Measurements from ENCODE around the gene PAK4.
"Not testable (repeated sequence)": the region's sequence is repeated elsewhere in the genome, so short reads cannot be mapped to it uniquely, and the experiment has no call there.

The PAK4 gene

GRCh38 chr19:39100500-39101166, 25.0 kb upstream of the PAK4 start:
- no peak for DNase-seq (ENCODE audit: low read depth in 2 of 2)

DNA sequence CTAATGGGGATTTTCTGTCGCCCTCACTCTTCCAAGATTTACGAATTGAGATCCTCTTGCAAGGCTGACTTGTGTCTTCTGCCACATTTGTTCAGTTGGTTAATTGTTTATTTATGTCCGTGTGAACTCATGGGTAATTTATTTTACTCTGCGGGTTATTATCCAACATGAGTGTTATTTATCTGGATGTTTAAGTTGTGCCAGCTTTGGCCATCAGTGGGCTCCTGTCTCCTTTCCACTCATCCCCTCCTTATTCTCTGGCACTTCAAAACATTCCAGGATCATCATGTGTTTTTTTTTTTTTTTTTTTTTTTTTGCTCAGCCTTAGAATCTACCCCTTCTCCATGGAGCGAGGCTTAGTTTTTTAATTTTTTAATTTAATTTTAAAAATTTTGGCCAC, 22.4 kb upstream of the PAK4 start:
- DNase-seq (ENCODE audit: low read depth in 2 of 2) = no peak

- DNase-seq (ENCODE audit: low read depth in 2 of 2) = no peak
Observed at GRCh38 chr19:39104186-39104596, 21.4 kb upstream of the PAK4 start.

DNA sequence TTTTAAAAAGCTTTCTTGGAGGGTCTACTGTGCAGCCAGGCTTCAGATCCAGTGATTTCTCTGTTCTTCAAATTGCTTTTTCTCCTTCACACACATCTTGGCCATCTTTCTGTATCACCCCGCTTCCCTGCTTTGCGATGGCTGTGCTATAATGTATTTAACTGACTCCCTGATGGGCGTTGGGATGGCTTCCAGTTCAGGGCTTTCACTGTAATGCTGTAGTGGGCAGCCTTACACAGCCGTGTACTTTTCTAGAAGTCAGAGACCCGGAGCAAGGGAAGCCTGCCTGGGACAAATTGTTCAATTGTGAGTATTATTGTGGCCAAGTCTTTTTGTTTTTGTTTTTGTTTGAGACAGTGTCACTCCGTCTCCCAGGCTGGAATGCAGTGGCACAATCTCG, 19.4 kb upstream of the PAK4 start:
- no peak for DNase-seq (ENCODE audit: low read depth in 2 of 2)

DNA sequence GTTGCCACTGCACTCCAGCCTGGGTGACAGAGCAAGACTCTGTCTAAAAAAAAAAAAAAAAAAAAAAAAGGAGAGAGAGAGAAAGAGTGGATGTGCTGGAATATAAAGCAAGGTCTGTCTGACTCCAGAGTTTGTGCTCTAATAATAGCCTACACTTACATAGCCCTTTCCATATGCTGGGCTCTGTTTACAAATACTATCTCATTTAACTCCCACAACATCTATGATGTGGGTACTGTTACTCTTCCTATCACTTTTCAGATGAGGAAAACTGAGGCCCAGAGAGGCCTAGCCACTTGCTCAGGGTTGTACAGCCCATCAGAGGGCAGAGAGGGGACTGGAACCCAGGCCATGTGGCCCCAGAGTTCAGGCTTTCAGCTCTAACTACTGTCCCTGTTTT, 15.9 kb upstream of the PAK4 start:
- no peak for DNase-seq (ENCODE audit: low read depth in 2 of 2)

DNA sequence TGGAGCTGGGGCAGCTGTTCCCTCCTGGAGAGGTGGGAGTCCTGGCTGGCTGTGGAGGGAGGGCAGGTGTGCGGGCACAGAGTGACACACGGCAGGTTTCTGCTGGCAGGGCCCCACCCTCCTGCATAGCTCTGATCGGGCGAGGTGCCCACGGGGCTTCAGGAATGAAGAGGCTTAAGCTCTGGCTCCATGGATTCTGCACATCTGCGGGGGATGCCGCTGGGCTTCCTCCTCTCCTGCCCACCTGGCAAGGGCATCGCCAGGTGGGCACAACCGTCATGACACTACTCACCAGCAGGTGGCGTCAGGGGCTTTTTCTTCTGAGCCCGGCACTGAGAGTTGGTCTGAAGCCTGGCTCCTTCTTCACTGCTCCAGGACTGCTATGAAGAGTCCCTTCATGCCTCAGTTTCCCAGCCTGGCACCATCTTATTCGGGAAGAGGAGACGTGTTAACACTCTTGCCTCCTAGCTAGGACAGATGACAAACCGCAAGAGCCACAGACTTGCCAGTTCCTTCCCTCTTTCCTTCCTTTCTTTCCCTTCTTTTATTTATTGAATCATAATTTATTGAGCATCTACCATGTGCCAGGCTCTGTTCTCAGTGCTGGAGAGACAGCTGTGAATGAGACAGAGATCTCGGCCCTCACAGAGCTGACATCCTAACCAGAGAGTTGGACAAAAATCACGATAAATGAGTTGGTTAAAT, 15.2 kb upstream of the PAK4 start:
- peak; percentile 55 to 73 for DNase-seq (ENCODE audit: low read depth in 2 of 2)

- DNase-seq (ENCODE audit: low read depth in 2 of 2) = no peak
Observed at GRCh38 chr19:39111593-39112199, 13.9 kb upstream of the PAK4 start.

DNA sequence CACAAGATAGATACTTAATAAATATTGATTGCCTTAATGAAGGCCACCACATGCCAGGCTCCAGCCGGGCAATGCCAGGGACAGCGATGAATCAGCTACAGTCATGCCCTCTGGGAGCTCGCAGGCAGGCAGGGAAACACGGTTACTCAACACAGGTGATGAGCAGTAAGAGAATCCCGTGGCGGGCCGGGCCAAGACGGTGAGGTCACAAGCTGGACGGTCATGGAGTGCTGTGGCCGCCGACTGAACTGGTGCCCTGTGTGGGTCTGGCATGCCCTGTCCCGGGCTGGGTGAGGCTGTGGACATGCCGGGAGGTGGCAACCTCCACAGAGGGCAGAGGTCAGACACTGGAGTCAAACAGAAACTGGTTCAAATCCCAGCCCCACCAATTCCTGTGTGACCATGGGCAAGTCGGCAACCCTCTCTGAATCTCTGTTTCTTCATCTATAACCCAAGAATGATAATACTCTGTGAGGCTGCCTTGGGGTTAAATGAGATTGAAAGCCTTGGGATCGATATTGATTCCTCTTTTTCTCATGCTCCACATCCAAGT, 13.2 kb upstream of the PAK4 start:
- DNase-seq (ENCODE audit: low read depth in 2 of 2) = no peak

DNA sequence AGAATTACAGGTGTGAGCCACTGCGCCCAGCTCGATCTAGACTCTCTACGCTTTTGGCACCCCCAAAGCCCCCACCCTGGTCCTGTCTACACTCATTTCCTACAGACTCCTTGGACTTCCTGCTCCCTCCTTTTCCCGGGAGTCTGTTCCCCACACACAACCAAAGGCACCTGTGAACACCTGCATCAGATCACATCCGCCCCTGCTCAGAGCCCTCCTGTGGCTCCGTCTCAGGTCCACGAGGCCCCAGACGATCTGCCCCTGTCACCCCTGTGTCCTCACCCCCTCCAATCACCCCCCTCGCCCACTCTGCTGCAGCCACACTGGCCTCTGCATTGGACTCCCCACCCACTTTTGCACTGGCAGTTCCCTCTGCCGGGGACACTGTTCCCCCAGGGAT, 12.4 kb upstream of the PAK4 start:
- DNase-seq (ENCODE audit: low read depth in 2 of 2) = no peak

- no peak for DNase-seq (ENCODE audit: low read depth in 2 of 2)
Observed at GRCh38 chr19:39115105-39115847, 10.3 kb upstream of the PAK4 start.

GRCh38 chr19:39117023-39117422, 8.6 kb upstream of the PAK4 start:
- not testable (repeated sequence) for DNase-seq (ENCODE audit: low read depth in 2 of 2)

DNA sequence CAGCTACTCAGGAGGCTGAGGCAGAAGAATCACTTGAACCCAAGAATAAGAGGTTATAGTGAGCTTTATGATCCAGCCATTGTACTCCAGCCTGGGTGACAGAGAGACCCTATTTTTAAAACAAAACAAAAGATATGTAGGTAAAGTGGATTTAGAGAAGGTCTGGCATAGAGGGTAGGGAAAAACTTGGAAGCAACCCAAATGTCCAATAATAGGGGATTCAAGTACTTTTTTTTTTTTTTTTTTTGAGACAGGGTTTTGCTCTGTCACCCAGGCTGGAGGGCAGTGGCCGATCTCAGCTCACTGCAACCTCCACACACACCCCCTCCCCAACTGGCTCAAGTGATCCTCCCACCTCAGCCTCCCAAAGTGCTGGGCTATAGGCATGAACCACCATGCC, 5.8 kb upstream of the PAK4 start:
- DNase-seq (ENCODE audit: low read depth in 2 of 2) = no peak

DNA sequence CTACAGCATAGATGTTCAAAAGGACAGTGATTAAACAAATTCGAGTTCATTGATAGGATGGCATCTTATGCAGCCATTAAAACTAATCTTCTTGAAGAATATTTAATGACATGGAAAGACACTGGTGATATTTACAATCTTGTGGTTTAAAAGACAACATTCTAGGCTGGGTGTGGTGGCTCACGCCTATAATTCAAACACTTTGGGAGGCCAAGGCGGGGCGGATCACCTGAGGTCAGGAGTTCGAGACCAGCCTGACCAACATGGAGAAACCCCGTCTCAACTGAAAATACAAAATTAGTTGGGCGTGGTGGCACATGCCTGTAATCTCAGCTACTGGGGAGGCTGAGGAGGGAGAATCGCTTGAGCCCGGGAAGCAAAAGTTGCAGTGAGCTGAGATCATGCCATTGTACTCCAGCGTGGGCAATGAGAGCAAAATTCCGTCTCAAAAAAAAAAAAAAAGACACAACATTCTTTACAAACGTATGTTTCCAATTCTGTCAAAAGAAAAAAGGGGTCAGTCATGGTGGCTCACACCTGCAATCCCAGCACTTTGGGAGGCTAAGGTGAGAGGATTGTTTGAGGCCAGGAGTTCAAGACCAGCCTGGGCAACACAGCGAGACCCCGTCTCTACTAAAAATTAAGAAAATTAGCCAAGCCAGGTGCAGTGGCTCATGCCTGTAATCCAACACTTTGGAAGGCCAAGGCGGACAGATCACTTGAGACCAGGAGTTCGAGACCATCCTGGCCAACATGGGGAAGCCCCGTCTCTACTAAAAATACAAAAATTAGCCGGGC, 2.5 kb upstream of the PAK4 start:
- DNase-seq (ENCODE audit: low read depth in 2 of 2) = no peak

GRCh38 chr19:39124136-39124764, 1.3 kb upstream of the PAK4 start:
- DNase-seq (ENCODE audit: low read depth in 2 of 2) = no peak

GRCh38 chr19:39125199-39125553, 410 bp upstream of the PAK4 start:
- no peak for DNase-seq (ENCODE audit: low read depth in 2 of 2)

- no peak for DNase-seq (ENCODE audit: low read depth in 2 of 2)
Observed at GRCh38 chr19:39126312-39127187, 964 bp downstream of the PAK4 start.

DNA sequence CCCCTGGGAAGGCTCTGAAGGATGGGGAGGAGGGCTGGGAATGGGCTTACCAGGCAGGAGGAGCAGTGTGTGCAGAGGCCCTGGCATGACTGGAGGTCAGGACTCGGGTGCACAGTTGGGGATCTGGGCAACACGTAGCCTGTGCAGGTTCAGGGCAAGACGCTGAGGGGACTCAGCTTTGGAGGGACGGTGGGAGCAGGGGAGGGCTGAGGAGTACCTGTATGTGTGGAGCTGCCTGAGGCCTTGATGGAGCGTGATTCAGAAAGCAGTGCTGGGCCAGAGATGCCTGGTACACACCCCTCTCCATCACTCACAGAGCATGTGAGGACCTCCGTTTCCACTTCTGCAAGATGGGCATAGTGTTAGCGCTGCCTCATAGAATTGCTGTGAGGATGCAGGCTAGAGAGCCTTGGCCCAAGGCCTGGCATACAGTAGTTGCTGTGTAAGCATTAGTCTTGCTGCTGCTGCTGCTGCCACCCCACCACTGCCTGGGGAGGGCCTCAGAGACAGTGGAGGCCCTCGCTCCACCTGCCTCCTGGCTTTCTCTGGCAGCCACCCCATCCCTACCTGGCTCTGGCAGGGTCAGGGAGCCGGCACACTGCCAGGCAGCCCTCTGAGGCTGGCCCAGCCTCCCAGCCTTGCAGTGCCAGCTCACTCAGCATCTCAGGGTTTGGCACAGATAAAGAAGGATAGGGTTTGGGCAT, 2.4 kb downstream of the PAK4 start:
- no peak for DNase-seq (ENCODE audit: low read depth in 2 of 2)

GRCh38 chr19:39128516-39129079, 3.0 kb downstream of the PAK4 start:
- DNase-seq (ENCODE audit: low read depth in 2 of 2) = no peak

DNA sequence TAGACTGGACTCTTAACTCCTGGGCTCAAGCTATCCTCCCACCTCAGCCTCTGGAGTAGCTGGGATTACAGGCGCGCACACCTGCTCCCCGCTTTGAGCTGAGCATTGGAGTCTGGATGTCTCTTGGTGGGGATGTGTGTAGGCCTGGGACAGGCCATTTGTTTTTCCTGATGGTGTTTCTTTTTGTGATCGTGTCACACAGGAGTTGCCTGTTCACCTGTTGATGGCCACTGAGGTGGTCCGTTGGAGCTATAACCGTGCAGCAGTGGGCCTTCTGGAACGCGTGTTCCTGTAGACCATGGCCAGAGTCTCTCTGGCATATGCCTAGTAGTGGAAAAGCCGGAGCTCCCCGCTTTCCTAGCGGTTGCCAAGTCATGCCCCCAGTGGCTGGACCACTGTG, 3.5 kb downstream of the PAK4 start:
- no peak for DNase-seq (ENCODE audit: low read depth in 2 of 2)

Measured in stimulated activated CD4-positive, alpha-beta T cell treated with anti-CD3 and anti-CD28 coated beads, Interleukin-4, amount 100 ng/mL, for 48 hours (primary cell).